Measurements from ENCODE around the gene SNAPC2.
A peak's percentile ranks its signal among the peaks of the same experiment; 100 is the strongest.
"Not testable (repeated sequence)": the region's sequence is repeated elsewhere in the genome, so short reads cannot be mapped to it uniquely, and the experiment has no call there.

The SNAPC2 gene

GRCh38 chr19:7933828-7934725 lies 13.9 kb downstream of the SNAPC2 start:
- no peak for DNase-seq (ENCODE audit: low read depth)

- DNase-seq (ENCODE audit: low read depth), result no peak
These were observed 14.6 kb downstream of the SNAPC2 start for GRCh38 chr19:7934766-7935165.

- no peak for DNase-seq (ENCODE audit: low read depth)
These were observed 20.7 kb downstream of the SNAPC2 start for GRCh38 chr19:7940841-7941240.

GRCh38 chr19:7941895-7942596 lies 21.9 kb downstream of the SNAPC2 start:
- no peak for DNase-seq (ENCODE audit: low read depth)

GRCh38 chr19:7942981-7943443 lies 22.9 kb downstream of the SNAPC2 start:
- no peak for DNase-seq (ENCODE audit: low read depth)

GRCh38 chr19:7943444-7944176 lies 23.5 kb downstream of the SNAPC2 start, which contains the start of gene TIMM44:
Gene TIMM44 (minus strand): TSS chr19:7943666. CDS start chr19:7943651, 15 bp downstream.
- peak; percentile 98 for DNase-seq (ENCODE audit: low read depth)

- DNase-seq (ENCODE audit: low read depth), result peak; percentile 73
These were observed 24.1 kb downstream of the SNAPC2 start for GRCh38 chr19:7944177-7944761.

GRCh38 chr19:7947939-7948338 lies 27.8 kb downstream of the SNAPC2 start:
- DNase-seq (ENCODE audit: low read depth), result no peak

GRCh38 chr19:7953060-7953459 lies 32.9 kb downstream of the SNAPC2 start:
- DNase-seq (ENCODE audit: low read depth), result no peak

GRCh38 chr19:7953576-7953975 lies 33.4 kb downstream of the SNAPC2 start:
- no peak for DNase-seq (ENCODE audit: low read depth)

GRCh38 chr19:7955696-7956095 lies 35.6 kb downstream of the SNAPC2 start:
- no peak for DNase-seq (ENCODE audit: low read depth)

- no peak for DNase-seq (ENCODE audit: low read depth)
These were observed 39.1 kb downstream of the SNAPC2 start for GRCh38 chr19:7959211-7959610.

- DNase-seq (ENCODE audit: low read depth), result not testable (repeated sequence)
These were observed 40.9 kb downstream of the SNAPC2 start for GRCh38 chr19:7961082-7961481.

GRCh38 chr19:7961920-7962626 lies 41.9 kb downstream of the SNAPC2 start:
- DNase-seq (ENCODE audit: low read depth), result no peak

GRCh38 chr19:7962644-7963268 lies 42.6 kb downstream of the SNAPC2 start:
- DNase-seq (ENCODE audit: low read depth), result no peak

- no peak for DNase-seq (ENCODE audit: low read depth)
These were observed 43.4 kb downstream of the SNAPC2 start for GRCh38 chr19:7963566-7963965.

GRCh38 chr19:7965259-7965841 lies 45.2 kb downstream of the SNAPC2 start:
- DNase-seq (ENCODE audit: low read depth), result no peak

GRCh38 chr19:7965921-7966665 lies 46.0 kb downstream of the SNAPC2 start:
- no peak for DNase-seq (ENCODE audit: low read depth)

GRCh38 chr19:7968008-7968795 lies 48.1 kb downstream of the SNAPC2 start:
- DNase-seq (ENCODE audit: low read depth), result no peak

Measured in CMK (cell line).